GM21576 (cell line): ENCODE results near the gene PRX.
"Not testable (repeated sequence)": the region's sequence is repeated elsewhere in the genome, so short reads cannot be mapped to it uniquely, and the experiment has no call there.

Experiments used
- ATAC-seq: cut with Tn5 transposase; IDR thresholded peaks from one replicate; pipeline ENCODE4 v1.9.1; 2021; ENCODE audit warnings: mild to moderate bottlenecking, moderate library complexity; ENCODE audit not compliant: unreplicated experiment

PRX gene

DNA sequence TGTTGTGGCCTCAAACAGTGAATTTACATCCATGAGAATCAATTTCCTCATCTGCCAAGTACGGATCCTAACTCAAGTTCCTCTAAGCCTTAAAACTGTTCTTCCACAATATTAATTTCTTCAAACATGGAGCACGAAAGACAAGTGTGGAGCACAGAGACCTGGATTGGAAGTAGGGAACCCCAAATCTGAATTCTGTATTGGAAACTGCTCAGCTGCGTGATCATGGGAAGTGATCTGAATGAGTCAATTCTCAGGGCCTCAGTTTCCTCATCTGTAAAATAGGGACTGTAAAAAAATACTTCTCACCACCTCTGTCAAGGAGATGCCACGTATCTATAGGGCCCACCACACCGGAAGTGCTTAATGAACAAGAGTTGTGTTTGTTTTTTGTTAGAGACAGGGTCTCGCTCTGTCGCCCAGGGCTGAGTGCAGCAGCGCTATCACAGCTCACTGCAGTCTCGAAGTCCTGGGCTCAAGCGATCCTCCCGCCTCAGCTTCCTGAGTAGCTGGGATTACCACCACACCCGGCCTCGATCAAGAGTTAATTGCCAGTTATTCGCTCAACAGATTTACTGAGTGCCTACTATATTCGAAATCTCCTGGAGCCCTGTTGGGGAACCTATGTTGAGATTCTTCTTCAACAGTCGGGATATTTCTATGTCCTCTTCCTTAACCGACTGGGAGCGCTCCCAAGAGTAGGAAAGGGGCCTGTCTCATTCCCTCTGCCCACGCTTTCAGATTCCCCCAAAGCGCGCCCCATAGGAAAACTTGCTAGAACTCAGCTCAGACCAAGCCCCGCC, 29.4 kb upstream of the PRX start:
- no peak for ATAC-seq

GRCh38 chr19:40441719-40442253, 28.6 kb upstream of the PRX start:
- no peak for ATAC-seq

DNA sequence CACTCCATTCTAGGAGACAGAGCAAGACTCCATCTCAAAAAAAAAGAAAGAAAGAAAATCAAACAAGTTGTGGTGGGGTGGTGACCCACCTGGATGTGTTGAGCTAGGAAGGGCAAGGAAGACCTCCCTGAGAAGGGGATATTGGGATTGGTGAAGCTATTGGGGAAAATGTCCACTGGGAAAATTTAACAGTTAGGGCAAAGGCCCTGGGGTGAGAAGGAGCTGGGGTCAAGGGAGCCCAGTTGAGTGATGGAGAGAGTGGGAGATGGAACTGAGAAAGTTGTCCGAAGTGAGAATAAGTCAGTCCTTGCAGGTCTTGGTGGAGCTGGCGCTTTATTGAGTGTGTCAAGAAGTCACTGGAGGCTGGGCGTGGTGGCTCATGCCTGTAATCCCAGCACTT, 25.1 kb upstream of the PRX start:
- no peak for ATAC-seq

DNA sequence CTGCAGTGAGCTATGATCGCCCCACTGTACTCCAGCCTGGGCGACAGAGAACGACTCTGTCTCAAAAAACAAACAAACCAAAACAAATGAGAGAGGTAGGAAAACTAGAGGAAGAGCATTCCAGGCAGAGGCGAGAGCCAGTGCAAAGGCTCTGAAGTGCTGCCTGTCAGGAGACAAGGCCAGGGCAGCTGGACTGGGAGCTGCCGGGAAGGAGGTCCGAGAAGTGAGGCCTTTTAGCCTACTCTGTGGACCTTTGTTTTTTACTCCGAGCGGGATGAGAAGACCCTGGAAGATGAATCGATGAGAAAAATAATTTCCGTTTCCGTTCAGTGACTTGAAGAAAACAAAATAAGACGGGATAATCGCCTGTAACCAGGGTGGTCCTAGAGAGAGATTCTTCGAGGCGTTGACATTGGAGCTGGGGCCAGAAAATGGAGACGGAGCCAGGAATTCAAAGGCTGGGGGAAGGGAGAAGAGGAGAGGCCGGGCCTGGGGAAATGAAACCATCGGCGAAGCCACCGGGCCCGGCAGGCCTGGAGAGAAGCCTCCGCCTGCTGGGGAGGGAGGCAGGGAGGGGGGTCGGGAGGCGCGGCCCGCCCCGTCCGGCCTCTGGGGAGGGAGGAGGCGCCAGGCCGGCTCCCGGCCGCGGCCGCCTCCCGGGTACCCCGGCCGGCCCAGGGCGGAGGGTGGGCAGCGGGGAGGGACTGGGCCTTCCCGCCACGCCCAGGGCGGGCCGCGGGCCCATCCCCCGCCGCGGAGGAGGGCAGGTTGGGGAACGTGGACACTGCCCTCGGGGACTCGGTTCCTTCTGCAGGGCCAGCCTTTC, 20.4 kb upstream of the PRX start:
- no peak for ATAC-seq

- not testable (repeated sequence) for ATAC-seq
These were observed 19.6 kb upstream of the PRX start for GRCh38 chr19:40432760-40433159.

DNA sequence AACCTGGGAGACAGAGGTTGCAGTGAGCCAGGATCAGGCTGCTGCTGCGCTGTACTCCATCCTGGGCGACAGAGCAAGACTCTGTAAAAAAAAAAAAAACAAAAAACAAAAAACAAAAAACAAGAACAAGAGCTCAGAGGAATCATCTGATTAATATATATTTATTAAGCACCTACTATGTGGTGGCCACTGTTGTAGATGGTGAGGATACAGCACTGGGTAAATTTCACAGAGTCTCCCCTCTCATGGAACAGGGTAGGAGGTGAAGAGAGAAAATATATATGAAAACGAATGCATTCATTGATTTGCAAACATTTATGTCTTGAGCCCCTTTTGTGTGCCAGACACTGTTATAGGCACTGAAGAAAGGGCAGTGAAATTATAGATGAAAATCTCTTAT, 18.5 kb upstream of the PRX start:
- no peak for ATAC-seq

DNA sequence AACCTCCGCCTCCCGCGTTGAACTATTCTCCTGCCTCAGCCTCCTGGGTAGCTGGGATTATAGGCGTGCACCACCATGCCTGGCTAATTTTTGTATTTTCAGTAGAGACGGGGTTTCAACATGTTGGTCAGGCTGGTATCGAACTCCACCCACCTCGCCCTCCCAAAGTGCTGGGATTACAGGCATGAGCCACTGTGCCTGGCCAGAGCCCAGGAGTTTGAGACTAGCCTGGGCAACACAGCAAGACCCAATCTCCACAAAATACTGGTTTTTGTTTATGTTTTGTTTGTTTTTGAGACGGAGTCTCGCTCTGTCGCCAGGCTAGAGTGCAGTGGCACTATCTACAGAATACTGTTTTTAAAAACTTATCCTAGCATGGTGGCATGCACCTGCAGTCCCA, 17.1 kb upstream of the PRX start:
- not testable (repeated sequence) for ATAC-seq

- ATAC-seq: not testable (repeated sequence)
These were observed 15.0 kb upstream of the PRX start for GRCh38 chr19:40428197-40428596.

DNA sequence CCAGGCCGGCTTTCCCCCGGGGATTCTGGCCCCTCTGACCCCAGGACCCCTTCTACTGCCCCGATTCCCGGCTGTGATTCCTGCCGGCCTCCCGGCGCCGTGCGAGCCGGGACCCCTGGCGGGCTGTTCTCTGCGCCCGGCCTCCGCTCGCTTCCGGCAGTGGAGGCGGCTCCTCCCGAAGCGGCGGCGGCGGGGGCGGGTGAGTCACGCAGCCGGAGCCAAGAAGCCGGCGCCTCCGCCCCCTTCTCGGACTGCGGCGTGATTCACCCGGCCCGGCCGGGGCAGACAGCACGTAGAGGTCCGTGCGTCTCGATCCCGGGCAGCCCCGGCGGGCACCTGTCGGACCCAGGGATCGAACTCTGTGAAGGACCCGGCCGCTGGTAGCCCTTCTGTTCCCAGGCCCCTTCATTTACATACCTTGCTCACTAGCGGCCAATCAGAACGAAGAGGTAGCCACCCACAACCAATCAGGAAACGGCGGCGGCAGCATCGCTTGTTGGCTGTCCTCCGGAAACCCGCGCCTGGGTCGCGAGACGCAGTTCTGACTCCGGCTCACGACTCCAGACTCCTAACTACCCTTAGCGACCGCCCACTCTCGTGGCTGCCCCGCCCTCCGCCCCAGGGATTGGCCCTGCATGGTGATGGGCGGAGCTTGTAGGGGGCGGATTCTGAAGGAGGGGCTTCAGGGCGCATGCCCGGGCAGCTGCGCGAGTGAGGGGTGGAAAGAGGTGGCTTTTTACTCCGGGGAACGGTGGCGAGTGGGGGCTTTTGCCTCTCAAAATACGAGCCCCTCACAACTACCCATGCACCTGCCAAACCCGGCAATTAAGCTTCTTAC, 12.5 kb upstream of the PRX start, which contains the start of gene SERTAD1:
TSS of gene SERTAD1 (minus strand) at position 543 of the 838 bp plus-strand sequence. CDS start 2,446 bp downstream, outside the sequence.
- peak; percentile 78 for ATAC-seq

- ATAC-seq: no peak
These were observed 11.7 kb upstream of the PRX start for GRCh38 chr19:40424637-40425449.

DNA sequence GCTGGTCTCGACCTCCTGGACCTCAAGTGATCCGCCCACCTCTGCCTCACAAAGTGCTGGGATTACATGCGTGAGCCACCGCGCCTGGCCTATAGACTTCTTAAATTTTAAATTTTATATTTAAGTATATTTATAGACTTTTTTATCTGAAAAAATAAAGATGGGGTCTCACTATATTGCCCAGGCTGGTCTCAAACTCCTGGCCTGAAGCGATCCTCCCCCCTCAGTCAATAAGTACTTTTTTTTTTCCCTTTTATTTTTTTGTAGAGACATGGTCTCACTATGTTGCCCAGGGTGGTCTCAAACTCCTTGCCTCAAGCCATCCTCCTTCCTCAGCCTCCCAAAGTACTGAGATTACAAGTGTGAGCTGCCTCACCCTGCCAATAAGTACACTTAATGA, 10.8 kb upstream of the PRX start:
- ATAC-seq: no peak

- no peak for ATAC-seq
These were observed 9.8 kb upstream of the PRX start for GRCh38 chr19:40422748-40423566.

- ATAC-seq: no peak
These were observed 9.0 kb upstream of the PRX start for GRCh38 chr19:40421993-40422747.

DNA sequence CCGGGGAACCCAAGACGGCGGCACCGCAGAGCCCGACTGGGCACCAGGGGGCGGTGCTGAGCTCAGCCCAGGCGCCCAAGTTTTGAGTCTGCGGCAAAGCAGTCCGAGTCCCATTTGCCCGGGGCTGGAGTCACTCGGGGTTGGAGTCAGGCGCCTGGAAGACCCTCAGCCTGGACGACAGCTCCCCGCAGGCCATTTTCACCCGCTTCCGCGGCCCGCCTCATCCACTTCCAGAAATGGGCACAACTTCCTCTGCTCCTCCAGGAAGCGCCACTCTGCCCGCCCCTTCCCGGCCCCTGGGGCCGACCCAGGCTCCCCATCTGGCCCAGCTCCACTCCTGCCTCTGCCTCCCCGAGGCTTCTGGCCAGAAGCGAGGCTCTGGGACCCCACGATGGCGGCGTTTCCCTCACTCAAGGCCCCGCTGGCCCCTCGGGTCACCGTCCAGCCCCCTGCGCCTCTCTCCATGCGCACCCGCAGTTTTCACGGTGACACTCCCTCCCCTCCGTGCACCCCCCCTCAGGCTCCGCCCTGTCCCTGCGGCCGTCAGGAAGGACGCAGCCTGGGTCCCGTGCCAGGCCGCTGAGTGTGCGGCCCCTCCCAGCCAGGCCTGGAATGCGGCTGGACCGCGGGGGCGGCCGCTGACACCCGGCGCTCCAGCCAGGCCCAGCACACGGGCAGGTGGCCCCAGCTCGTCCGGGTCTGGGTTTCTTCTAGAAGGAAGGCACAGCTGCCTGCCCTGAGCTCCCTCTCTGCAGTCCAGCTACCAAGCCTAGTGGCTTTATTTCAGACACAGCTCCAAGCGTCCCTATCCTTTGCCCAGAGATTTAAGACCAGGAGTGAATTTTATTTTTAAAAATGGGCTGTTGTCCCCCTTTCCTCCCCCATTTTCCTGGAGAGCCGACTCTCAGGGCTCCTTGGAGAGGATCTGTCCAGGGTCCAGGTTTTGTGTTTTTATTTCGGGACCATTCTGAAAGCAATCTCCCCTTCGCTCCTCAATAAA, 7.9 kb upstream of the PRX start:
- peak; percentile 28 for ATAC-seq

DNA sequence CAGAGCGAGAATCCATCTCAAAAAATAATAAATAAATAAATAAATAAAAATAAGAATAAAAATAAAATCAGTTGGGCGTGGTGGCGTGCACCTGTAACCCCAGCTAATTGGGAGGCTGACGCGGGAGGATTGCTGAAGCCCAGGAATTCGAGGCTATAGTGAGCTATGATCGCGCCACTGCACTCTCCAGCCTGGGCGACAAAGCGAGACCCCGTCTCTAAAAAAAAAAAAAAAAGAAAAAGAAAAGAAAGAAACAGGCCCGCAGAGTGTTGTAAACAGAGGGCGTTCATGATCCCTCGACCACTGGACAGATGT, 7.2 kb upstream of the PRX start:
- ATAC-seq: no peak

DNA sequence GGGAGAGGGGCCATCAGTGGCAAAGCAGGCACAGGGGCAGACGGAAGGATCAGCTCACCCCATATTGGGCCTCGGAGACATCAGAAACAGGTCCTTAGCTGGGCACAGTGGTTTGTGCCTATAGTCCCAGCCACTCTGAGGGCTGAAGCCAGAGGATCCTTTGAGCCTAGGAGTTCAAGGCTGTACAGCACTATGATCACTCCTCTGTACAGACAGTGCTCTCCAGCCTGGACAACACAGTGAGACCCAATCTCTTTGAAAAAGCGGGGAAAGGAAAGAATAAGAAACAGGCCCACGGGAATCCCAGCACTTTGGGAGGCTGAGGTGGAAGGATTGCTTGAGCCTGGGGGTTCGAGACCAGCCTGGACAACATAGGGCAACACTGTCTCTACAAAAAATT, 6.6 kb upstream of the PRX start:
- no peak for ATAC-seq

DNA sequence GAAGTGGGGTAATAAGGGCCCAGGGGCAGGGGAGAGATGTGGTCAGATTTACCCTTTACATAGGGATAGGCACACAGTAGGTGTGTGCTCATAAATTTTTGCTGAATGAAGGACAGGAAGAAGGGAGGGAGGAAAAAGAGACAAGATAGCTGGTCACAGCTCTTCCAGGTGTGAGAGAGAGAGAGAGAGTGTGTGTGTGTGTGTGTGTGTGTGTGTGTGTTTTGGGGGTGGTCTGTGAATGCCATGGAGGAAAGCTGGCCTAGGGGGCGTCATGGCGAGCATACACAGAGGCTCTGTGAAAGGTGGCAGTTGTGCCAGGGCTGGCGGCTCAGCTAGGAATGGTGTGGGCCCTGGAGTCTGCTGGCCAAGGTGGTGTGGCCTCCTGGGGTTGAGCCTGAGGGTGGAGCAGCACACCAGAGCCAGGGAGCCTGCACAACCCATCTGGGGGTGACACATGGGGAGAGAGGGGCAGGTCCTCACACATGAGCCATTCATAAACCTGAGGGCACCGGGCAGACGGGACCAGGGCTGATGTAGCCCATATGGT, 6.0 kb upstream of the PRX start:
- no peak for ATAC-seq
